Activated CD8-positive, alpha-beta memory T cell treated with anti-CD3 and anti-CD28 coated beads for 4 hours (primary cell): ENCODE data around the gene IKZF2.
"Not testable (repeated sequence)": the region's sequence is repeated elsewhere in the genome, so short reads cannot be mapped to it uniquely, and the experiment has no call there.

Source experiments
- DNase-seq, 2 donors: peaks; one replicate each; pipeline ENCODE4 v3.0.0-alpha.2; 2020; ENCODE audit warnings: low read depth in 2 of 2

The IKZF2 gene

GRCh38 chr2:213043566-213043965, 107.8 kb downstream of the IKZF2 start:
- no peak for DNase-seq

GRCh38 chr2:213042262-213042661, 109.2 kb downstream of the IKZF2 start:
- no peak for DNase-seq

GRCh38 chr2:213036836-213037235, 114.6 kb downstream of the IKZF2 start:
- DNase-seq, result no peak

- no peak for DNase-seq
These were observed 116.8 kb downstream of the IKZF2 start for GRCh38 chr2:213034585-213034984.

GRCh38 chr2:213032607-213033006, 118.8 kb downstream of the IKZF2 start:
- DNase-seq, result no peak

GRCh38 chr2:213022987-213023386, 128.4 kb downstream of the IKZF2 start:
- DNase-seq, result no peak

GRCh38 chr2:213021971-213022899, 129.2 kb downstream of the IKZF2 start:
- DNase-seq, result no peak

GRCh38 chr2:213020913-213021312, 130.5 kb downstream of the IKZF2 start:
- DNase-seq, result not testable (repeated sequence)

GRCh38 chr2:213020268-213020667, 131.1 kb downstream of the IKZF2 start:
- DNase-seq, result no peak

GRCh38 chr2:213019368-213019767, 132.0 kb downstream of the IKZF2 start:
- DNase-seq, result no peak

- DNase-seq, result no peak
These were observed 133.0 kb downstream of the IKZF2 start for GRCh38 chr2:213018340-213018901.

- DNase-seq, result no peak
These were observed 134.0 kb downstream of the IKZF2 start for GRCh38 chr2:213017404-213017803.

- no peak for DNase-seq
These were observed 134.4 kb downstream of the IKZF2 start for GRCh38 chr2:213016984-213017351.

- no peak for DNase-seq
These were observed 135.0 kb downstream of the IKZF2 start for GRCh38 chr2:213016166-213016983.

- DNase-seq, result no peak
These were observed 135.8 kb downstream of the IKZF2 start for GRCh38 chr2:213015387-213016165.

GRCh38 chr2:213013979-213014378, 137.4 kb downstream of the IKZF2 start:
- no peak for DNase-seq

GRCh38 chr2:213011505-213011904, 139.9 kb downstream of the IKZF2 start:
- no peak for DNase-seq

GRCh38 chr2:213010106-213010779, 141.2 kb downstream of the IKZF2 start:
- no peak for DNase-seq

GRCh38 chr2:213007290-213007838, 144.0 kb downstream of the IKZF2 start:
- no peak for DNase-seq

GRCh38 chr2:213004197-213004821, 147.1 kb downstream of the IKZF2 start:
- DNase-seq, result no peak
